Heart left ventricle (tissue), 16 donors: ENCODE results near the gene SFT2D2. TPM values are rescaled to one million over a fixed set of nuclear protein-coding genes. Genes with fewer than 3 reads are reported as not detected.

Experiments
- ATAC-seq, 4 donors: fragments of 200-7000 bp; cut with Tn5 transposase; one replicate each; pipeline ENCODE4 v1.9.1; 2020 to 2022; ENCODE audit warnings: moderate library complexity in 4 of 4, mild to moderate bottlenecking in 3 of 4, moderate number of reproducible peaks in 1 of 4
- DNase-seq, 5 donors: peaks; one replicate each; pipeline ENCODE4 v3.0.0-alpha.2; 2020
- H3K27ac ChIP-seq, 12 donors: fragments of 200-600 bp; sonication (generic) in 4 of 12; one replicate each; pipeline versions ENCODE4 v1.5.0 to v1.8.0; 2016 to 2022; ENCODE audit warnings: mild to moderate bottlenecking in 2 of 12
- H3K27me3 ChIP-seq, 9 donors: fragments of 200-600 bp; sonication (generic) in 2 of 9; one replicate each; pipeline versions ENCODE4 v1.5.1 to v1.8.0; 2016 to 2022; ENCODE audit warnings: mild to moderate bottlenecking in 3 of 9
- H3K36me3 ChIP-seq, 9 donors: fragments of 200-600 bp; sonication (generic) in 2 of 9; one replicate each; pipeline versions ENCODE4 v1.5.0 to v1.8.0; 2018 to 2022; ENCODE audit warnings: mild to moderate bottlenecking in 2 of 9
- H3K4me1 ChIP-seq, 12 donors: fragments of 200-600 bp; sonication (generic) in 4 of 12; one replicate each; pipeline versions ENCODE4 v1.5.0 to v1.8.0; 2016 to 2022; ENCODE audit warnings: mild to moderate bottlenecking in 3 of 12
- H3K4me3 ChIP-seq, 12 donors: fragments of 200-600 bp; sonication (generic) in 4 of 12; one replicate each; pipeline versions ENCODE4 v1.5.0 to v1.8.0; 2017 to 2022; ENCODE audit warnings: mild to moderate bottlenecking in 9 of 12, moderate library complexity in 4 of 12
- H3K9me3 ChIP-seq, 12 donors: fragments of 200-600 bp; sonication (generic) in 4 of 12; one replicate each; pipeline versions ENCODE4 v1.5.0 to v1.8.0; 2016 to 2022; ENCODE audit warnings: mild to moderate bottlenecking in 1 of 12
- CTCF ChIP-seq, 12 donors: fragments of 200-600 bp; sonication (generic) in 4 of 12; IDR thresholded peaks; one replicate each; pipeline versions ENCODE4 v1.5.0 to v1.8.0; 2018 to 2022; ENCODE audit warnings: antibody characterized with exemption in 12 of 12, mild to moderate bottlenecking in 5 of 12
- POLR2A ChIP-seq, 2 donors: fragments of 450-650 bp; IDR thresholded peaks; one replicate each; pipeline ENCODE4 v1.6.1; 2017; ENCODE audit warnings: antibody characterized with exemption in 2 of 2, mild to moderate bottlenecking in 2 of 2, moderate library complexity in 2 of 2
- WGBS, 4 donors: extraction: QIAGEN DNeasy Blood & Tissue Kit in 2 of 4; methylation state at CpG; one replicate each; pipeline versions ENCODE4 v1.1.5 to v1.1.7; 2013 to 2018; 5-methylcytosine and 5-hydroxymethylcytosine counted together
- intact Hi-C, 10 donors: fragments of 100-400 bp; cut with DNase I; formaldehyde crosslinking; loops; one replicate each; pipeline versions ENCODE4 v1.11.1 to v1.14.2; 2022
- polyA plus RNA-seq, 2 donors: library from polyadenylated mRNA; stranded (reverse); fragments of 200-250 nt; gene quantifications; one replicate each; pipeline ENCODE4 v1.2.3, GENCODE V29; 2013
- total RNA-seq, 9 donors: library from RNA; depleted of rRNA in 2 of 9; stranded (reverse); fragments of >200 nt in 2 of 9; fragmentation: NEBNext Ultra II Directional in 3 of 9; extraction: Animal tissue kit (Norgen Biotek cat#: 25700) in 3 of 9; gene quantifications; one replicate each; pipeline versions ENCODE4 v1.1.0 to v1.2.4, GENCODE V29; 2016 to 2023
- donor health status: ischemic (EF 13 %, LVEDD 7.1; RV severe dilation, severe dysfunction).
- donor health status: healthy with polysubstance abuse.
- donor health status: DM: no; HTN: yes; CAD: no.
- donor health status: DM: no; HTN: no; CAD: no.
- donor health status: ischemic (EF 25% LVEDD 6.9; RV normal size, moderate dysfunction).
- donor health status: ischemic (EF 25% LVEDD 5.7; RV mildly dilated, moderate dysfunction).
- donor health status: healthy.
- donor health status: DM: yes; HTN: yes; CAD: no.
- donor health status: ischemic (EF 35%, LVEDD 5.7; RV mildly dilated, moderate dysfunction).
- donor health status: nonischemic (EF 11% LVEDD 7.7; RV severe dilation, severe dysfunction).
- donor health status: DM: yes; HTN: yes; CAD: no.
- donor health status: PGD.
- donor health status: ischemic (EF 29% LVEDD 5.4; RV normal size, mild dysfunction).
- donor health status: nonischemic (EF 23%, LVEDD 6.1; RV moderate dilation, normal function).

SFT2D2 gene
- total and polyA plus RNA-seq, 11 donors: 2.7 to 48.7 (median 14.7) TPM

GRCh38 chr1:168271636-168272035 is 45.8 kb downstream of the SFT2D2 start:
- TF ChIP-seq POLR2A (IDR thresholded peaks at IDR 0.05): no peak
- no peak for TF ChIP-seq CTCF (IDR thresholded peaks at IDR 0.05)
- no peak for ATAC-seq
- no peak for DNase-seq
- Histone ChIP-seq H3K4me1 (no peaks in the 10 kb centered on the region), H3K9me3 (peaks cover 0 to 7% (median 0%) of the 10 kb centered on the region in 12 donors), H3K36me3 (no peaks in the 10 kb centered on the region), H3K27ac (no peak overlapping the region), H3K4me3 (no peak overlapping the region), H3K27me3 (no peaks in the 10 kb centered on the region)
- 70 to 88% (median 82%) methylated on average over 1 of the region's 1 CpG for WGBS, 4 donors
- intact Hi-C loops: no loop called here

DNA sequence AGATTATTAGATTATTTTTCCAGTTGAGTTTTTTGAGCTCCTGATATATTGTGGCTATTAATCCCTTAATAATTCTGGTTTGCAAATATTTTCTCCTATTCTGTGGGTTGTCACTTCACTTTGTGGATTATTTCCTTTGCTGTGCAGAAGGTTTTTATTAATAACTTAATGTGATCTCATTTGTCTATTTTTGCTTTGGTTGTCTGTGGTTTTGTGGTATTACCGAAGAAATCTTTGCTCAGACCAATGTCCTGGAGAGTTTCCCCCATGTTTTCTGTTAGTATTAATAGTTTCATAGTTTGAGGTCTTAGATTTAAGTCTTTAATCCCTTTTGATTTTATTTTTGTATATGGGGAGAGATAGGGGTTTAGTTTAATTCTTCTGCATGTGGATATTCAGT is 47.8 kb downstream of the SFT2D2 start:
- Histone ChIP-seq H3K27ac (no peak overlapping the region), H3K4me1 (no peaks in the 10 kb centered on the region), H3K4me3 (no peak overlapping the region), H3K36me3 (no peaks in the 10 kb centered on the region), H3K9me3 (peaks cover 0 to 17% (median 0%) of the 10 kb centered on the region in 12 donors), H3K27me3 (no peaks in the 10 kb centered on the region)
- intact Hi-C loops: no loop called here
- WGBS, 4 donors: 70 to 80% (median 73%) methylated on average over 1 of the region's 1 CpG
- no peak for DNase-seq
- no peak for TF ChIP-seq POLR2A (IDR thresholded peaks at IDR 0.05)
- no peak for TF ChIP-seq CTCF (IDR thresholded peaks at IDR 0.05)
- ATAC-seq: no peak

- WGBS, 4 donors: 80 to 89% (median 83%) methylated on average over 1 of the region's 1 CpG
- Histone ChIP-seq H3K27ac (no peak overlapping the region), H3K9me3 (peaks cover 0 to 17% (median 0%) of the 10 kb centered on the region in 12 donors), H3K27me3 (no peaks in the 10 kb centered on the region), H3K36me3 (no peaks in the 10 kb centered on the region), H3K4me1 (no peaks in the 10 kb centered on the region), H3K4me3 (no peak overlapping the region)
- intact Hi-C loops: no loop called here
- TF ChIP-seq POLR2A (IDR thresholded peaks at IDR 0.05) (no peak), CTCF (IDR thresholded peaks at IDR 0.05) (no peak)
- no peak for DNase-seq
- no peak for ATAC-seq
Observed at GRCh38 chr1:168279253-168279652, 53.4 kb downstream of the SFT2D2 start.

DNA sequence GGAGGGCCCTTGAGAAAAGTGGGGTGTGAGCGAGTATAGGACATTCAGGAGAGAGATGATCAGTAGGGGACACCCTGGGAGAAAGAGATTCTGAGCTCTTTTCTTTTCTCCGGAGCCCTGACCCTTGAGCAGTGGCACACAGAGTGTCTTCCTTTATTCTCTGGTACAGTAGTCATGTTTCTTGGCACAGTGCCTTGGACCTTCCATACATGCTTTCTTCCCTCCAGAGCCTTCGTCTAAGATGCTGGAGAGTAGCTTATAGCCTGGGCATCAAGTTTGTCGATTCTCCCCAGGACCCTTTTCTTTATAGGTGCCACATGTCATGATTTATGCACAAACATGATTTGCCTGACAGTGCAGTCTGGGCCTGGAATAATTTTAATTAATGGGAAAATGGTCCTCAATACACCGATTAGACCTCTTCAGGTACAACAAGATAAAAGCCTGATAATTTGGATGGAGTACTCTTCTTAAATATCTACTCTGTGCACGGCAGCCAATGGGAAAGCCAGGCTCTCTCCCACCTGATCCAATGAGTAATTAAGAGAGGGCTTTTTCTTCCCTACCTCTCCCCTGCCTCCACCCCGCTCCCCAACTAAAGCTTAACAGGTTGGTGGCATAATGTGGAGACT is 54.6 kb downstream of the SFT2D2 start, which contains the start of gene TBX19:
Gene TBX19, plus strand, starts transcription at position 582 of the 632 bp plus-strand sequence. CDS start 214 bp downstream, outside the sequence.
- H3K4me1 ChIP-seq: no peaks in the 10 kb centered on the region
- H3K4me3 ChIP-seq: no peak within 1 kb of the TSS
- intact Hi-C loops: no loop called here
- TF ChIP-seq CTCF (IDR thresholded peaks at IDR 0.05) (no peak), POLR2A (IDR thresholded peaks at IDR 0.05) (no peak)
- peaks cover 0 to 17% (median 0%) of the 10 kb centered on the region in 12 donors for H3K9me3 ChIP-seq
- ATAC-seq (no peak), DNase-seq (no peak)
- no peak within 1 kb of the TSS for H3K27ac ChIP-seq
- WGBS, 4 donors: 89 to 92% (median 89%) methylated on average over 7 of the region's 7 CpGs
- H3K27me3 ChIP-seq: no peaks in the 10 kb centered on the region
- H3K36me3 ChIP-seq: no peaks in the 10 kb centered on the region
